Stimulated activated CD4-positive, alpha-beta T cell treated with anti-CD3 and anti-CD28 coated beads, Interleukin-1b, Interleukin-23, amount 100 ng/mL, for 48 hours (primary cell): ENCODE data around the gene RAP1B.

Experiments used
- DNase-seq: peaks from one replicate; pipeline ENCODE4 v3.0.0-alpha.2; 2020

The RAP1B gene

DNA sequence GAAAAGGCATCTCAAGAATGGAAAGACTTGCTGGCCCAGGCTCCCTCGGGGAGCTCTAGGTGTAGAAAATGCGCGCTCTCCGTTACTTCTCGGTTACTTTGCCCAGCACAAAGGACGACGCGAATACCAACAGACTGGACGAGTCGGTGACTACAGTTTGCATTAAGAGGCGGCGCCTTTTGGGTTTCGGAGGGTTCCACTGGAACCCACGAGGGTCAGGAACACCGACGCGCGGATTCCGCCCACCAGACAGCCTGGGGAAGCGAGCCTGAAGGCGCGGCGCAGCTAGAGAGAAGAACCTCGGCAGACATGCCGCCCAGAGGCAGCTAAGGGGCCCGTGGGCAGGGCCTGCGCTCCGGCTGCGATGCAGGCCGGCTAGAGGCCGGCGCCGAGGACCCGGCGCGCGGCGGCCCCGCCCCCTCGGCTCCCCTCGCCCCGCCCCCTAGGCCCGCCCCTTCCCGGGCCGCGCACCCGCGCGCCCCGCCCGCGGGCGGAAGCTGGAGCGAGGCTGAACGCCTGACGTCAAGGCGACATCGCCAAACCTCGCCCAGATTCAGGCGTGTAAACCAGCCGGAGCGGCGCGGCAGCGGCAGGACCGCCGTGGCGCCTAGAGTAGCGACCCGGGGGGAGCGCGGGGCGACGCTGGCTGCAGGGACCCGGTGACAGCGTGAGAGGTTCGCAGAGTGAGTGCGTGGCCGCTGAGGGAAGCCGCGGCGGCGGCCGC is at the start of gene RAP1B:
Gene RAP1B (plus strand): TSS at position 530 of the 724 bp plus-strand sequence. CDS start 37,826 bp downstream, outside the sequence.
- peak; percentile 89 for DNase-seq

DNA sequence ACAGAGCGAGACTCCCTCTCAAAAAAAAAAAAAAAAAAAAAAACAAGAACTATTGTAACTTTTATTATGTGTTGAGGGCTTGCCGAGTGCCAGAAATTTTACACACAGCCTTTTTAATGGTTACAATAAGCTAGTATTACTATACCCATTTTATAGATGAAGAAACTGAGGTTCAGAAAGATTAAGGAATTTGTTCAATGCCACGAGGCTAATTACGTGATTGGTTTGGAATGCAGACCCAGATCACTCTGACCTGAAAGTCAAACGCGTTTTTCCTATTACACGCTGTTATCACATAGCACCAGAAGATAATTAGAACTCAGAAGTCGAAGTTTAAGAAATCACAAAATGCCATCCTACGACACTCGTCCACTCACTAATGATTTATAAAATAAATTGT is 48.9 kb upstream of the RAP1B start:
- no peak for DNase-seq

DNA sequence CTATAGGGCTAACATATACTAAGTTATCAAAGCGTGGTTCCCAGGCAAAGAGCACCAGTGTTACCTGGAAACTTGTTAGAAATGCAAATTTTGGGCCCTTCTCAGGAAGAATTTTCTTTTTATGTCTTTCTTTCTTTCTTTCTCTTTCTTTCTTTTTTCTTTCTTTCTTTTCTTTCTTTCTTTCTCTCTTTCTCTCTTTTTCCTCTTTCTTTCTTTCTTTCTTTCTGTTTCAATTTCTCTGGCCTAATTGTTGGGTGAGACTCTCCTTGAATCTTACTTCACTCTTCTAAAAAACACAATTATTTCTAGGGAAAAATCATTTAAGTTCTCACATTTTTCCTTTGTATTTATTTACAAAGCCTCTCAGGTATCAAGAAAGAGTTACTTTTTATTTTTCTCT is 46.5 kb upstream of the RAP1B start:
- no peak for DNase-seq

DNA sequence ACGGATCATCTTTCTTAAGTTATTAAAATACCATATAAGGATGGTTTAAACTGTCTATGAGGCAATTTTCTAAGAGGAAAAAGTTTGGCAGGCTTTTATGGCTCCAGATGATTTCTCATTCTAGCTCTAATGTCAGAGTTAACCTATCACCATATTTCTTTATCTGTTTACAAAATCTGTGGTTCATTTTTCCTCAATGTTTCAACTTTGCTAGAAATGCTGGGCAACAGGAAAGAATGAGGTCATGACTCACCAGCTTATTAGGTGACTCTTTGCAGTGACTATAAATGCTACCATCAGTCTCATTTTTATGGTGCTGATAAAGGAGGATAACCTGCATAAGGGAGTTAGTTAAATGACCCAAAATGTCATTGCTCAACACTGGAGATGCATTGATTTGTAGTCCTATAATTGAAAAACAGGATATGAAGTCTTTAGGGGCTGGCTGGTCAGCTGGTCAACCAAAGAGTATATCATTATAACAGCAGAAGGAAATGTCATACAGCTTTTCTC is 45.3 kb upstream of the RAP1B start:
- DNase-seq: no peak

DNA sequence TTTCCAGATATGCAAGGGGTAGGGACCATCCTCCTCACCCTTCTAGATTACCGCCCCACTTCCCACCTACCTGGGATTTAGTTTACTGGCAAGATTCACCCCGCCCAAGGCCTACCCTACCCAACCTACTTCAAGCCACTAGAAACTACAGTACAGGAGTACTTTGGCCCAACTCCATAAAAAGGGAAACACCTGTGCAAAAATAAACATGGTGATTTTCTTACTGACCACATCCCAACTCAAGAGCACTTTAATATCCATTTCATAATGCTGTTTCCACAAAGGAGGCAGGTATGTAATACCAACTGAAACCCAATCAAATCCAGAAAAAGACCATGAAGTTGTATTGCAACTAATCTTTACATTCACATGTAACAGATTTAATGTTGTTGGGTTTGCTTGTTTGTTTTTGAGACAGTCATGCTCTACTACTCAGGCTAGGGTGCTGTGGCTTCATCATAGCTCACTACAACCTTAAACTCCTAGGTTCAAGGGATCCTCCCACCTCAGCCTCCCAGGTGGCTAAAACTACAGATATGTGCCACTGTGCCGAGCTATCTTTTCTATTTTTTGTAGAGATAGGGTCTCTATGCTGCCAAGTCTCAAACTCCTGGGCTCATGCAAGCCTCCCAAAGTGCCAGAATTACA is 41.7 kb upstream of the RAP1B start:
- no peak for DNase-seq

DNA sequence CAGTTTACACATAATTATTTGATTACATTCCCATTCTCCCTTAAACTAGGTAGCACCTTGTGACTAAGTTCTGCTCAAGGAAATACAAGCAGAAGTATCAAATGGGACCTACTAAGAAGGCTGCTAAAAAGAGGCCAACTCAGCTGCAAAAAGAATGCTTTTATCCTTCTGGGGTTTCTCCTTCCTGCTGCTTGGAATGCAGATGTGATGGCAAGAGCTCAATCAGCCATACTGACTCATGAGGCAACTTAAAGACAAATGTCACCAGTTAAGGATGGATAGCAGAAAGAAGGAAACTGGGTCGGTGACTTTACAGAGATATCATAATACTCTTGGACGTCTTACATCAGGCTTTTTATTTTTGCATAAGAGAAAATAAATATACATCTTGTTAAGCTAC is 38.0 kb upstream of the RAP1B start:
- no peak for DNase-seq

DNA sequence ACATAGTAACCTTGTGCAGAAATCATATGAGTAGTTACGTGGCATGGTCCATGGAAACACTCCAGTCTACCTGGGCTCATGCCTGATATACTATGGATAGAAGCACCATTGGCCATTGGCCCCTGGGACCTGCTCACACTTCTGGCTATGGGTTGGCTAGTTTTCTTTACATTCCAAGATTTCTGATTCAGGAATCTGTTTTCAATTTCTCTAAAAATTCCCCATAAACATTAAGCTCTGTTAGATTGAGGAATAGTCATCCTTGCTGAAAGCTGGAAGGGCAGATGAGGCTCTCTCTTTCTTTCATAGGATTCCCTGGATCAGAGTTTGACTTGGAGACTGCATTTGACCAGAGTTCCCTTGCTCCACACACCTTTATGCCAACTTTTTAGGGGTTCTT is 37.3 kb upstream of the RAP1B start:
- DNase-seq: no peak

DNA sequence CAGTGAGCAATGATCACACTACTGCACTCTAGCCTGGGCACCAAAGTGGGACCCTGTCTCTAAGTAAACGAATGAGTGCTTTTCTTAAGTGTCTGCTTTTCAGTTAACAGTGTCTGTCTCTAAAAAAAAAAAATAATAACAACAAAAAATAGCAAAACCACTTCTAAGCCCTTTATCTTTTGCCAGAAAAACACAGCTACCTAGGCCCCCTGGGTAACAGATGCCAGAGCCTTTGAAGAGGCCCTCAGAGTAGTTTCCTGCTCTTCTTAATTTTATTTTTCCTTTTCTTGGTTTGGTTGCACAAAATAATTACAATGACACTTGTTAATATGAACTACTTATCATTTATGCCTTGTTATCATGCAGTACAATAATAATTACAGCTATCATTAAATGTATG is 32.8 kb upstream of the RAP1B start:
- DNase-seq: no peak

DNA sequence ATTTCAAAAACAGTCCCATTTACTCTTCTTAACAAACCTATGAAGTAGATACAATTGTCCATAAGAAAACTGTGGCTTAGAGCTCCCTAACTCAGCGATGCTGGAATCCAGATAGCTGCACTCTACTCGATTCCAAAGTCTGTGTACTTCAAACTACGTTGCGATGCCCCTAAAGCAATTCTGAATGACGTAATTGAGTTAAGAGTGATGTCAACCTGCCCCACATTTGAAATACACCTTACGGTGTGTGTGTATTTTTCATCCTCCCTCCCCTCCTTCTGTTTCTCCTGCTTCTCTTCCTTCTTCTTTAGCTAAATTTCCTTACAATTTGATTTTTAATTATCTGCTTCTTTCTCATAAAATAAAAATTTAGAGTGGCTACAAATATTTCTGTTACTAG is 31.9 kb upstream of the RAP1B start:
- DNase-seq: no peak

DNA sequence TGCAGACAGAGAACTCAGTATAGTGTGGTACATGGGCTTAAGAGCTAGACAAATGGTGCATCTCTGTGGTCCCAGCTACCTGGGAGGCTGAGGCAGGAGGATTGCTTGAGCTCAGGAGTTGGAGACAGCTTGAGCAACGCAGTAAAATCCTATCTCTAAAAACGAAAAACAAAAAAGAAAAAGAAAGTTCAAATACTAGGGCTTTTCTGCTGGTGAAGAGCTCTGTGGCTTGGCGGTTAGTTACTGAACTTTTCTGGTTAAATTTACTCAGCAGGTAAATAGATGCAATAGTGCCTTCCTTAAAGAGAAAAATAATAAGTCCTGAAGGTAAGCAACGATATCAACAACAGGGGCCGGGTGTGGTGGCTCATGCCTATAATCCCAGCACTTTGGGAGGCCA is 31.4 kb upstream of the RAP1B start:
- DNase-seq: no peak

DNA sequence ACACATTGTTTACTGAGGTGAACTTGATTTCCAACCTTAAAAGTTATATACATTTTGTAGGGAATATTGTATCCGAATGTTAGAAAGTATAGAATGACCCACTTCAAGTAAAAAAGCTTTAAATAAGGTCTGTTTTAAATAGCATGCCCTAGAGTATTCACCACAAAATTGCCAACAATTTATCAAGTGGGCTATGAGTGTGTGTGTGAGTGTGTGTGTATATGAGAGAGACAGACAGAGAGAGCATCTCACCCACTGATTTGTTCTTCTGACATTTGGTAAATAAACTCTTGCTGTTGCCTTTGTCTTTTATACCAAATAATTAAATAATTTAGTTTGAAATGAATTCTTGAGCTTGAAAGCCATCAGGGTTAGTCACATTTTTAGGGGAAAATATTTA is 29.8 kb upstream of the RAP1B start:
- no peak for DNase-seq

DNA sequence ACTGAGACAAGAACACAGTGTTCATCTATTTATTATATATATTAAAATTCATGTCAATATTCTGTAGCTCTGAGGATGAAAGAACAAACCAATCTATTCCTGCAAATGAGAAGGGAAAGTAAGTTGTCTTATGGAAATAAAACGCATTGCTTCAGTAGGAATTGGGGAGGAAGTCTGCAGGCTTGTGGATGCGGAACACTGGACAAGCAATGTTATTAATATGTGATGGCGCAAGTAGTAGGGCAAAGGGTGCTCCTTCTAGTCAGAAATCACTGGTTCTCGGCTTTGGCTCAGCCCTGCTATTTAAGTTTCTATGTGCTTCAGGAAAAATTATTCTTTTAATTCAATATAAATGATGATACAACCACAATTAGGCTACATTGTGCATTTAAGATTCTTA is 28.8 kb upstream of the RAP1B start:
- DNase-seq: no peak

DNA sequence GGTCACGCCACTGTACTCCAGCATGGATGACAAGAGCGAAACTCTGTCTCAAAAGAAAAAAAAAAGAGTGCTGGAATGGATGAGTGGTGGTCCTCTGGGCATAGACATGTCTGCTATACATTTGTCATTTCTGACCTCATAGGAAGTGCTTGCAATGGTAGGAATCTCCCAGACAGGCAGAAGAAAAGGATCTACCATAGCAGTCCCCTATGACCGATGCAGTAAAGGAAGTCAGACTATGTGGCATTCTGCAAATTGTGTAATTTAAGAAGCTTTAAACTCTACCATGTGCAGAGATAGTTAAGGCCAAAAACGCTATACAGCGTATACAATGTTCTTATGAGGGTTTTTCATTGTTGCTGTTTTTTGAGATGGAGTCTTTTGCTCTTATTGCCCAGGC is 24.7 kb upstream of the RAP1B start:
- DNase-seq: no peak

DNA sequence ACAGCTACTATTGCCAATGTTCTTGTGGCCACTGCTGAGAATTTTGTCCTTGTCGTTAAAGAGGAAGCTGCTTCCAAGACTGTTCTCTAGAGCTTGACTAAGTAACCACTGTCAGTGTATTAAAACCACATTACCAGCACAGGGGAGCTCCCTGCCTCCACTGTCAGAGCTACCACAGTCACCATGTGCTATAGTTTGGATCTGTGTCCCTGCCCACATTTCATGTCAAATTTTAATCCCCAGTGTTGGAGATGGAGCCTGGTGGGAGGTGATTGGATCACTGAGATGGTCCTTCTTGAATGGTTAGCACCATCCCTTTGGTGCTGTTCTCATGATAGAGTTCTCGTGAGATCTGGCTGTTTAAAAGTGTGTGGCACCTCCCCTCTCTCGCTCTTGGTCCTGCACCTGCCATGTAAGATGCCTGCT is 23.2 kb upstream of the RAP1B start:
- DNase-seq: peak; percentile 64

DNA sequence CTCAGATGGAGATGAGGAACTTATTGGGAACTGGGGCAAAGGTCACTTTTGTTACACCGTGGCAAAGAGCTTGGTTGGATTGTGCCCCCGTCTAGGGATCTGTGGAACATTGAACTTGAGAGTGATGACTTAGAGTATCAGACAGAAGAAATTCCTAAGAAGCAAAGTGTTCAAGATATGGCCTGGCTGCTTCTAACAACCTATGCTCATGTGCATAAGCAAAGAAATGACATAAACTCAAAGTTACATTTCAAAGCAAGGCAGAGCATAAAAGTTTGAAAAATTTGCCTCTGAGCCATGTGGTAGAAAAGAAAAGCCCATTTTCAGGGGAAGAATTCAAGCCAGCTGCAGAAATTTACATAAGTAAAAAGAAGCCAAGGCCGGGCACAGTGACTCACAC is 21.5 kb upstream of the RAP1B start:
- DNase-seq: no peak

DNA sequence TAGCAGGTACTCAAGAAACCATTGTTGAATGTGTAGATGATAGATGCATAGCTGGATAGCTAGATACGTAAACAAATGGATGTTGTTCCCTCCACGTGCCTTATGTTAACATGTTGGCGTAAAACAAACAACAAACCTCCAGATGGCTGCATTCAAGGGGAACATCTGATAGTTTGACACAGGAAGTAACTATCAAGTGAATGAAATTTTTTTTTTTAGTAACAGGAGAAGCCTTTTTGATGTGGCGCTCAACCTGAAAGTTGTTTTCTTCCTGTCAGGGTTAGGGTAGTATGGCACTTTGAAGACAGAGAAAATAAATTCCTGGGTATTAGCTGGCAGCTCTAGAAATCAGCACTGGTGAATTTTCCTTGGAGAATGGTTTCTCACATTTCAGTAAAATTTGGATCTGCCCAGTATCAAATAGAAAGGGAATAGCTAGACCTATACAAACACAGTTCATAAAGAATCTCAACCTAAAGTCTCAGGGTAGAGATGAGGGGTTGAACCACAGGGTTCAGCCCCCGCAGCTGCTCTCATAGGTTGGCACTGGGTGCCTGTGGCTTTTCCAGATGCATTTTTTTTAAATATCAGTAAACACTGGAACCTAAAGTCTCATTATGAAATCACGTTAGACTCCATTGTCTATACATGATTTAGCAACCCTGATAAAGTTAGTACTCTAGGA is 18.8 kb upstream of the RAP1B start:
- peak; percentile 13 for DNase-seq

DNA sequence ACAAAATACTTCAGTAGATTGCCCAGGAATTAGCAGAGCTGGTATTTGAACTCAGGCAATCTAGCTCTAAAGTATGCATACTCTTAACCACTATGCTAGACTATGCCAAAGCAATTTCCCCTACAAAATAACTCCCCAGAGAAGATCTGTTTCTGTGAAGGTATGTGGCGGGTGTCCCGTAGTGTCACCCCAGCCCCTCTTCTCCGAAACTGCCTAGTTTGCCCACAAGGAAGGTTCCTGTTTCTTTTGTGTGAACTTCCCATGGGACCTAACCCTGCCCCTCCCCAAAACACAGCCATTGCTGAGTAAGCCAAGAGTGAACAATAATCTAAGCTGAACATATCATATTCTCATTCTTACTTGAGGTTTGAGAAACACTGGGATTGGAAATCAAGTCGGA is 15.5 kb upstream of the RAP1B start:
- DNase-seq: no peak

DNA sequence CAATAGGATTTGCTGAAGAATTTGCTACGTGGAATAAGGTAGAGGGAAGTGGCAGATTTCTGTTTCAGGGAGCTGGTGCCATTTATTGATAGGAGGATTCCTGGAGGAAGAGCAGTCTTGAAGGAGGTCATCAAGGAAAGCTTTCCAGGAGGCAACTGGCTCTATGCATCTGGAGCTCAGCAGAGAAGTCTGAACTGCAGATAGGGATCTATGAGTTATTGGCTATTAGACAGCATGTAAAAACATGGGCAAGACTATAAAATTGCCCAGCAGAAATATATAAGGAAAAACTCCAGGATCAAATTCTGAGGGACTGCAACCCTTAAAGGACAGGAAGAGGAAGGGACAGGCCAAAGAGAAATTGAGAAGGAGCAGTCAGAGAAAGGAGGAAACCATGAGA is 8.9 kb upstream of the RAP1B start:
- no peak for DNase-seq

DNA sequence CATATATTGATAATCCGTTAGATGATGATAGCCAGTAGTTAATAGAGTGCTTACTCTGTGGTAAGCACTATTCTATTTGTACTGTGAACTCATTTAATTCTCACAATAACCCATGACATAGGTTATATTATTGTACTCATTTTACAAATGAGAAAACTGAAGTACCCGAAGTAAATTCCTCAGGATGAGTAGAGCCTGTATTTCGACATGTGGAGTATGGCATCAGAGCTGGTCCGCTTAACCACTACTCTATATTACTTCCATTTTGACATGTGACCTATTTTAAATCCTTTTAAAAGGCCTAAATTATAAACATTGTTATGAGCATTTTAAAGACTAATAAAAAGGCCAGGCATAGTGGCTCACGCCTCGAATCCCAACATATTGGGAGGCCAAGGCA is 8.0 kb upstream of the RAP1B start:
- DNase-seq: no peak

DNA sequence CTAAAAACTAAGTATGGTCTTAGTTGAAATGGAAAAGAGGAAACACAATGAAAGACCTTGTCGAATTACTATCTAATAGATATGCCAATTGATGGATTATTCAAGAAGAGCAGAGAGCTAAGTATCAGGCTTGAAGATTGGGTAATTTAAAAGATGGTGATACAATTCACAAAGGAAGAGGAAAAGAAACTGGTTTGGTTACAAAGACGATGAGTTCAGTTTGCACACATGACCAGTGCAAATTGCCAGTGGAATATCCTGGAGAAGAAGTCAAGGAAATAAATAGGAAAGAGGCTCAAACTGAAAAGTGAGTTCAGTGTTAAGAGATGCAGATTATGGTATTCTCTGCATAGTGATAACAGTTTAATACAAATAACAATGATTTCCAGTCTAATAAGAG is 2.5 kb upstream of the RAP1B start:
- DNase-seq: no peak

DNA sequence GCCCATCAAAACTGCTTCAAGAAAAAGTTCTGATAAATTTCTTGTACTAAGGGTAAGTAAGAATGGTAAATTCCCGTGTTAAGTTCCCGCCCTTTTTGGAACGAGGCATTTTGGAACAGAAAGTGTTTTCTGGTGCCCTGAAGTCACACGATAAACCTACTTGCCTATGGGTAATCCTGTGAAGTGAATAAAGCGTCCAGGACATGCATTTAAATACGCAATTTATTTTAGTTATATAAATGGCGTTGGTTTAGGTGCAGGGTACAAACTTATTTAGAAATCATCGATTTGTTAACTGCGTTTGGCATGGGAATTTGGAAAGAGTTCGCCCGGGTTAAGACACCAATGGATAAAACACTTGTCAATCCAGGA is 715 bp upstream of the RAP1B start:
- DNase-seq: no peak

DNA sequence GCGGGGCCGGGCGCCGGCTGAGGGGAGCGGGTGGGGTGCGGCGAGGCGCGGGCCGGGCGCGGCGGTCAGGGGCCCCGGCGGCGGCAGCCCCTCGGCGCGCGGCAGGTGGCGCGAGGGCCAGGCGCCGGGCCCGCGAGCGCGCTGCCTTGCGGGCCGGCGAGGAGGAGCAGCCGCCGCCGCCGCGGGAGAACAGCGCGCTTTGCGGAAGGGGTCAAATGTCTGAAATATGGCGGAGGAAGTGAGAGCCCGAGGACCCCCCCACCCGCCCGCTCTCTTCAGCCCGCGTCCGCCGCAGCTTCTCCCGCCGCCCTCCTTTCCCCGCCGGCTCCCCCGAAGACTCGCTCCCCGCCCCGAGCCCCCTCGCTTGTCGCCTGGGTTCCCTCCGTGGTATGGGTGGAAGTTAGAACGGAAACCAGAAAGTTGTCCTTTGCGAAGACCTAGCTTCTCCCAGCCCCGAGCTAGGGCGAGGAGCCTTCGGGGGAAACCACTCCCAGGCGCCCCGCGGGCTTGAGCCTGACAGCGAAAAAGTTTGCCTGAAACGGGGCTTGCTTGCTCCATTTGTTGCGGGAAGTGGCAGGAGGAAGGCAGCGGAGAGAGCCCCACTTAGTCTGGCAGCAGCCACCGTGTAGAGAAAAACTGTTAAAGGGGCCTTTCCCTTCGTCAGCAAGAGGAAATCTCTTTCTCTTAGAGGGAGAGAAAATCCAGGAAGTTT is 551 bp downstream of the RAP1B start:
- peak; percentile 43 for DNase-seq

DNA sequence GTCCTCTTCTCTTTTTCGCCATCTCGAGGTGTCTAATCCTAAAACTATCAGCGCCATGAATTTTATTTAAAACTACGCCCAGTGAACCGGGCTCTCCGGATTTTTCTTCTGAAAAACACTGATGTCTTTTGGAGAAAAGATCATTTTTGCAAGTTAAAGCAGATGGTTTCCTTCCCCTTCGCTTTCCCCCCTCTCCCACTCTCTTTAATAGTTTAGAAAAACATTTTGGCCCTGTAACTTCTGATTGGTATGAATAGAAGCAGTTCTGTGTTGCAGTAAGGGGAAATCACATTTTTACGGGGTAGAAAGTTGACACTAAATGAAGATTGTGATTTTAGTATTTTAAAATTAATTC is 1.1 kb downstream of the RAP1B start:
- no peak for DNase-seq

DNA sequence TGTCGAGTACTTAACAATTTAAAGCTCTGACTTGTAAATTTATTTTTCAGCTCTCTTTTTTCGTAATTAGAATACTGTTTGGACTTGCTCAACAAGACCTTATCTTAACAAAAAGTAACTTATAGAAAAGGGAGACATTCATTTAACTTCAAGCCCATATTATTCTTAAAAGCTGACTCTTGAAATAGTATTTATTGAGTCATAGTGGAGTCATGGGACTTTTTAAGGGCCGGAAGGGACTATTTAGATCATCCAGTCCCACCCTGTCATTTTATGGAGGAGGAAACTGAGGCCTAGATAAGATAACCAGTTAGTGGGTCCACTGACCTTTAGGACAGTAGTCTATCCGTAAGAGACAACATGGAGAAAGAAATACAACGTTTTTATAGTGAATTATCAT is 1.5 kb downstream of the RAP1B start:
- no peak for DNase-seq
